IMR-90 (cell line): ENCODE data around the gene DHRS7. TPM values are rescaled to one million over a fixed set of nuclear protein-coding genes. Genes with fewer than 3 reads are reported as not detected.

Experiments used
- ATAC-seq: fragments of 200-7000 bp; cut with Tn5 transposase; 2 replicates; pipeline ENCODE4 v1.9.1; 2020; ENCODE audit warnings: low read depth, mild to moderate bottlenecking, moderate library complexity
- BruUV-seq: library from RNA; stranded (reverse); fragments of 400-500 nt; replicated peaks from 2 replicates; lab custom pipeline; 2021; lab: Mats Ljungman, UMichigan
- CTCF ChIA-PET: fragments of 300-600 bp; formaldehyde crosslinking; extraction: SDS; loops from one replicate; lab custom pipeline; 2021; ENCODE audit warnings: antibody characterized with exemption; lab: Yijun Ruan, JAX
- POLR2A ChIA-PET: fragments of 300-600 bp; sonication (Branson Sonifier 250); formaldehyde crosslinking; loops from one replicate; lab custom pipeline; 2022; ENCODE audit warnings: antibody characterized with exemption; ENCODE audit not compliant: unreplicated experiment; lab: Charles Lee
- DNase-seq: peaks from one replicate; pipeline ENCODE4 v3.0.0; 2013
- H2AFZ ChIP-seq: replicated peaks from 2 replicates; pipeline ENCODE3; 2013; ENCODE audit warnings: low read length, mild to moderate bottlenecking; ENCODE audit not compliant: poor library complexity
- H2AK5ac ChIP-seq: 2 replicates; pipeline ENCODE4 v1.6.1; 2013; ENCODE audit warnings: low read depth, low read length, inconsistent platforms
- H2AK9ac ChIP-seq: replicated peaks from 2 replicates; pipeline ENCODE3; 2013; ENCODE audit warnings: mild to moderate bottlenecking, low read depth, low read length, moderate library complexity; ENCODE audit not compliant: poor library complexity
- H2BK120ac ChIP-seq: 2 replicates; pipeline ENCODE4 v1.6.1; 2013; ENCODE audit warnings: low read depth, low read length, inconsistent platforms
- H2BK15ac ChIP-seq: 3 replicates; pipeline ENCODE4 v1.6.1; 2013; ENCODE audit warnings: low read depth, low read length, inconsistent platforms
- H2BK20ac ChIP-seq: 2 replicates; pipeline ENCODE4 v1.6.1; 2013; ENCODE audit warnings: low read depth, mild to moderate bottlenecking, inconsistent platforms, low read length, moderate library complexity
- H2BK5ac ChIP-seq: 2 replicates; pipeline ENCODE4 v1.6.1; 2013; ENCODE audit warnings: mild to moderate bottlenecking, low read depth, low read length, inconsistent platforms; ENCODE audit not compliant: poor library complexity, severe bottlenecking
- H3K14ac ChIP-seq: replicated peaks from 2 replicates; pipeline ENCODE4 v1.6.1; 2013; ENCODE audit warnings: low read depth, low read length, inconsistent platforms
- H3K18ac ChIP-seq: 2 replicates; pipeline ENCODE4 v1.6.1; 2013; ENCODE audit warnings: low read depth, low read length, control low read depth
- H3K23ac ChIP-seq: 2 replicates; pipeline ENCODE4 v1.6.1; 2013; ENCODE audit warnings: low read depth, low read length, inconsistent platforms
- H3K27ac ChIP-seq: 2 replicates; pipeline ENCODE4 v1.5.1; 2013; ENCODE audit warnings: mild to moderate bottlenecking, control low read depth, low read length; ENCODE audit not compliant: insufficient read depth
- H3K27me3 ChIP-seq: 2 replicates; pipeline ENCODE4 v1.6.1; 2013; ENCODE audit warnings: low read length; ENCODE audit not compliant: control insufficient read depth, insufficient read depth
- H3K36me3 ChIP-seq: 2 replicates; pipeline ENCODE4 v1.6.1; 2013; ENCODE audit warnings: low read length, mixed read lengths; ENCODE audit not compliant: control insufficient read depth, insufficient read depth
- H3K4ac ChIP-seq: 2 replicates; pipeline ENCODE4 v1.6.1; 2013; ENCODE audit warnings: low read depth, low read length, inconsistent platforms
- H3K4me1 ChIP-seq: 2 replicates; pipeline ENCODE4 v1.6.1; 2013; ENCODE audit warnings: low read length, mixed read lengths; ENCODE audit not compliant: control insufficient read depth, insufficient read depth
- H3K4me2 ChIP-seq: 2 replicates; pipeline ENCODE4 v1.6.1; 2013; ENCODE audit warnings: low read depth, mild to moderate bottlenecking, control low read depth, low read length, moderate library complexity
- H3K4me3 ChIP-seq: 2 replicates; pipeline ENCODE4 v1.5.1; 2013; ENCODE audit warnings: low read depth, mild to moderate bottlenecking, control low read depth, low read length, moderate library complexity; ENCODE audit not compliant: insufficient read depth
- H3K56ac ChIP-seq: 2 replicates; pipeline ENCODE4 v1.6.1; 2013; ENCODE audit warnings: low read length, inconsistent platforms; ENCODE audit not compliant: insufficient read depth; ENCODE audit errors: extremely low read depth
- H3K79me1 ChIP-seq, 2 experiments: 2 replicates each; pipeline ENCODE4 v1.6.1; 2013; ENCODE audit warnings: low read length in 2 of 2, inconsistent platforms in 1 of 2, low read depth in 1 of 2
- H3K9ac ChIP-seq: 2 replicates; pipeline ENCODE4 v1.6.1; 2013; ENCODE audit warnings: low read depth, low read length, control low read depth
- H3K9me1 ChIP-seq: 2 replicates; pipeline ENCODE4 v1.6.1; 2013; ENCODE audit warnings: low read length, inconsistent platforms; ENCODE audit not compliant: insufficient read depth
- H3K9me3 ChIP-seq: 2 replicates; pipeline ENCODE4 v1.6.1; 2013; ENCODE audit warnings: low read length; ENCODE audit not compliant: control insufficient read depth, insufficient read depth
- H4K20me1 ChIP-seq: 2 replicates; pipeline ENCODE4 v1.6.1; 2013; ENCODE audit warnings: low read length, inconsistent platforms; ENCODE audit not compliant: insufficient read depth
- H4K5ac ChIP-seq: 2 replicates; pipeline ENCODE4 v1.6.1; 2013; ENCODE audit warnings: mild to moderate bottlenecking, low read depth, low read length, control low read depth
- H4K8ac ChIP-seq, 2 experiments: 2 replicates each; pipeline ENCODE4 v1.6.1; 2013; ENCODE audit warnings: low read depth in 2 of 2, low read length in 2 of 2, control low read depth in 1 of 2, inconsistent platforms in 1 of 2
- H4K91ac ChIP-seq: 2 replicates; pipeline ENCODE4 v1.6.1; 2013; ENCODE audit warnings: low read depth, low read length, inconsistent platforms; ENCODE audit not compliant: insufficient read depth
- BHLHE40 ChIP-seq: fragments of 150-350 bp; IDR thresholded peaks from 2 replicates; pipeline ENCODE4 v1.6.1; 2016; ENCODE audit warnings: mild to moderate bottlenecking, low read depth, low read length
- CHD1 ChIP-seq: IDR thresholded peaks from 2 replicates; pipeline ENCODE4 v1.6.1; 2012; ENCODE audit warnings: low read depth, low read length, improper control_type of control experiment
- ELK1 ChIP-seq: fragments of 150-350 bp; IDR thresholded peaks from 2 replicates; pipeline ENCODE4 v1.6.1; 2016; ENCODE audit warnings: low read depth, mild to moderate bottlenecking, low read length, moderate library complexity, borderline replicate concordance
- POLR2A ChIP-seq: IDR thresholded peaks from 2 replicates; pipeline ENCODE4 v1.6.1; 2012; ENCODE audit warnings: mild to moderate bottlenecking, low read depth, low read length
- whole genome bisulfite sequencing, 2 experiments: methylation state at CpG; one replicate each; pipeline versions ENCODE4 v1.1.5 to v1.1.7; 2013; ENCODE audit warnings: missing lambda C conversion rate in 2 of 2; ENCODE audit not compliant: insufficient read length in 1 of 2; ENCODE audit errors: extremely low coverage in 2 of 2; 5-methylcytosine and 5-hydroxymethylcytosine counted together
- dilution Hi-C: fragments of 300-500 bp; cut with HindIII; formaldehyde crosslinking; loops from one replicate; pipeline ENCODE4 v1.14.3; 2018; ENCODE audit warnings: low sequenced_read_pairs; ENCODE audit not compliant: unreplicated experiment
- in situ Hi-C: fragments of 300-500 bp; cut with MboI; formaldehyde crosslinking; loops from 3 replicates; pipeline ENCODE4 v1.14.3; 2019; ENCODE audit warnings: low sequenced_read_pairs, inconsistent platforms, mixed read lengths
- intact Hi-C: fragments of 100-400 bp; cut with micrococcal nuclease; formaldehyde crosslinking; loops from 2 replicates; pipeline ENCODE4 v1.10.0; 2022
- polyA plus RNA-seq, 3 experiments: library from polyadenylated mRNA; depleted of rRNA; stranded (reverse); fragments of >200 nt; gene quantifications; 2 replicates each; pipeline ENCODE4 v1.2.3, GENCODE V29; 2012; ENCODE audit warnings: low replicate concordance in 1 of 3
- total RNA-seq: library from RNA; depleted of rRNA; stranded (reverse); fragments of >200 nt; gene quantifications from 2 replicates; pipeline ENCODE4 v1.2.3, GENCODE V29; 2012

The DHRS7 gene
- total and polyA plus RNA-seq, 2 of the 4 experiments (the other 2 are of a cell fraction): 30.3 to 50.2 TPM

GRCh38 chr14:60204104-60204842, 39.1 kb upstream of the DHRS7 start:
- no peak overlapping the region for H4K5ac ChIP-seq
- in situ Hi-C loops: no loop called here
- no peak overlapping the region for H3K4me3 ChIP-seq
- H2BK15ac ChIP-seq: no peak overlapping the region
- peaks cover 10% of the 10 kb centered on the region for H3K27me3 ChIP-seq
- H4K91ac ChIP-seq: no peak overlapping the region
- dilution Hi-C loops: no loop called here
- no peaks in the 10 kb centered on the region for H4K20me1 ChIP-seq
- no peaks in the 10 kb centered on the region for H3K36me3 ChIP-seq
- no peak overlapping the region for H2BK5ac ChIP-seq
- intact Hi-C loops: loop anchor here (10.0 kb wide), 1 partner anchor 261 kb away; no protein-coding TSS in a partner anchor
- no peaks in the 10 kb centered on the region for H3K9me1 ChIP-seq
- no peak overlapping the region for H3K4me2 ChIP-seq
- no peak for ATAC-seq
- WGBS, 2 experiments: no CpG with 5 or more reads among the region's 8 CpGs
- DNase-seq: no peak
- CTCF ChIA-PET: no interaction called here
- no peaks in the 10 kb centered on the region for H3K79me1 ChIP-seq
- no peaks in the 10 kb centered on the region for H3K9me3 ChIP-seq
- H3K27ac ChIP-seq: no peak overlapping the region
- no peak overlapping the region for H3K9ac ChIP-seq
- H2BK20ac ChIP-seq: no peak overlapping the region
- H2AFZ ChIP-seq: no peak overlapping the region
- H3K4me1 ChIP-seq: no peaks in the 10 kb centered on the region
- POLR2A ChIA-PET: no interaction called here
- no peak overlapping the region for H2AK9ac ChIP-seq
- H3K18ac ChIP-seq: no peak overlapping the region
- no peak overlapping the region for H3K23ac ChIP-seq
- no peak overlapping the region for H2BK120ac ChIP-seq
- H2AK5ac ChIP-seq: no peak overlapping the region
- no peak overlapping the region for H3K4ac ChIP-seq
- BruUV-seq: no TSS peak
- TF ChIP-seq POLR2A (no peak), CHD1 (no peak), ELK1 (no peak), BHLHE40 (no peak)
- H4K8ac ChIP-seq: no peak overlapping the region
- no peak overlapping the region for H3K14ac ChIP-seq
- H3K56ac ChIP-seq: no peak overlapping the region
